GM18499 (cell line): ENCODE results near the gene FN3KRP.
"Not testable (repeated sequence)": the region's sequence is repeated elsewhere in the genome, so short reads cannot be mapped to it uniquely, and the experiment has no call there.

Source experiments
- ATAC-seq: cut with Tn5 transposase; IDR thresholded peaks from one replicate; pipeline ENCODE4 v1.9.1; 2021; ENCODE audit warnings: moderate number of reproducible peaks; ENCODE audit not compliant: insufficient read depth, unreplicated experiment

Gene FN3KRP

DNA sequence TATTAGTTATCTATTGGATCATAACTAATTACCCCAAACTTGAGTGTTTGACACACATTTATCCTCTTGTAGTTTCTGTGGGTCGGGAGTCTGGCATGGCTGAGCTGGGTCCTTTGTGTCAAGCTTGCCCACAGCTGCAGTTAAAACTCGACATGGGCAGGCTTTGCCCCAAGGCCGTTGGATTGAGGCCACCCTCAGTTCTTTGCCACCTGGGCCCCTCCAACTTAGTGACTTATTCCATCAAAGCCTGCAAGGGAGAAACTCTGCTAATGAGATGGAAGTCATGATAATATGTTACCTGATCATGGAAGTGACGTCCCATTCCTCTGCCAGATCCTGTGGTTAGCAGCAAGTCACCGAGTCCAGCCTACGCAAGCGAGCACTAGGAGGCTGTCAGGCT lies 52.5 kb downstream of the FN3KRP start:
- no peak for ATAC-seq

DNA sequence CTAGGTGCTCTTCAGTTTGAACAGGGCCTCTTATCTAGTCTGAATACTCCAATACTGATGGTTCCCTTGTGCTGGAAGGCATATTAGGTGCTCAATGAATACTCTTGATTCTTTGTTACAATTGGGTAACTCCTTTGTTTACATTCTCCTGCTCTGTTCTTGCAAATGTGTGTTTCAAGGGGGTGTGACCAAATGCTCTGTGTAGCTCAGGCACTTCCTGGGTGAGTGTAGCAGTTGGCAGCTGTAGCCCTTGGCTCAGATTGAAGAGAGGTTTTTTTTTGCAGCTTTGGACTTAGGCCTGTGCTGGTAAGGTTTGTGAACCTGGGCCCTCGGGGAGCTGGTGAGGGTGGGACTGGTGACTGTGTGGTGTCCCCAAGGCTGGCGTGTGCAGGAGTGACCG lies 55.5 kb downstream of the FN3KRP start:
- ATAC-seq: no peak

DNA sequence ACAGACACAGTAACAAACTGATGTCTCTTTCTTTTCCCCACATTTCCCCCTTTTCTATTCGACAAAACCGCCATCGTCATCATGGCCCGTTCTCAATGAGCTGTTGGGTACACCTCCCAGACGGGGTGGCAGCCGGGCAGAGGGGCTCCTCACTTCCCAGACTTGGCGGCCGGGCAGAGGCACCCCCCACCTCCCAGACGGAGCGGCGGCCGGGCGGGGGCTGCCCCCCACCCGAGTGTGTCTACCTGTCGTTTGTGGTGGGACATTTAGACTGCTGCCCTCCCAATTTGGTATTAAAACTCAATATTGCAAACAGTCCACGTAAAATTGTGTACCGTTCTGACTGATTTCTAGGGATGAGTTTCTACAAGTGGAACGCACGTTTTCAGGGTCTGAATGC lies 58.0 kb downstream of the FN3KRP start:
- ATAC-seq: not testable (repeated sequence)

DNA sequence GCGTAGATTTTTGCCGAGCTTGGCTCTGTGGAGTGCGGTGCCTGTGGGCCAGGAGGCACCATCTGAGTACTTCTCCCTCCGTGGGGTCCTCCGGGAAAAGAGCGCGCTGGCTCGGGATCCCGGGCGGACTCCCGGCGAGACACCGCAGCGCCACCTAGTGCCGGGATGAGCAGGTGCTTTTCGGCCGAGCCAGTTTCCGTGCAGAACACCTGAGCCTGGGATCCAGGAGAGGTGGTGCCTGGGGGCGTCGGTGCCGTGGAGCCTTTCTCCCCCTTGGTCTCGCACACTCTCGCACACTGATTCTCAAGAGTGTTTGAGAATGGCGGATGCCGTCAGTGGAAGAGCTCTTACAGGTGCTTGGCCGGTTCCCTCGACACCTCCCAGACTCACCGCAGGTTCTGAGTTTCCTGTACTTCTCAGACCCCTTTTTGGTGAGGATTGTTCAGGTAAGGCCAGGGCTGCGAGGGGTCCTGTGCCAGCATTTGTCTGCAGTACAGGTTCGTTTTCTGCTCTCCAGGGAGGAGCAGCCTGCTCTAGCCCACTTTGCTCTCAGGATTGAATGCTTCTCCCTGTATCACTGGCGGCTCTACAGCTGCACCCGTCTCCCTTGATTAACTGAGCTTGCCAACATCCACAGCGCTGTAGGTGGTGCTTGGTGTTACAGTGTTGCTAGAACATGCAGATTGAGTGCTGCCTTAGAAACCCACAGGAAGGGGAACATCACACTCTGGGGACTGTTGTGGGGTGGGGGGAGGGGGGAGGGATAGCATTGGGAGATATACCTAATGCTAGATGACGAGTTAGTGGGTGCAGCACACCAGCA lies 58.7 kb downstream of the FN3KRP start:
- no peak for ATAC-seq

DNA sequence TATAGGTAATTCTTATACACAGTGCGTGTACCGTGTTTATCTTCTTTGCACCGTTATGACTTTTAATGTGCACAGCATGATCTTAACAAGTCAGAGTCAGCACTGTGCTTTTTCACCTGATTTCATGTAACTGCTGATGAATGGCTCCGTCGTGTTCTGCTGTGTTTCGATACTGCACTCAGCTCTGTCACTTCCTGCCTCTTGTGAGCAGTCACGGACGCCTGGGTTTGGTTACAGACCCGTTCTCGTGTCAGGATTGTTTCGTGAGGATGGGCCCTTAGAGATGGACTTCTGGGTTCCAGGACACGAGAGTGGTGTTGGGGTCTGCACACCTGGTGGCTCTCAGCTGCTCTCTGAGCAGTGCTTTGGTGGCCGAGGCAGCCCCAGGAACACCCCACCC lies 59.9 kb downstream of the FN3KRP start:
- ATAC-seq: no peak
